RKO (cell line): ENCODE results near the gene GMEB2.
"Not testable (repeated sequence)": the region's sequence is repeated elsewhere in the genome, so short reads cannot be mapped to it uniquely, and the experiment has no call there.

Experiments
- DNase-seq: peaks from one replicate; pipeline ENCODE4 v3.0.0-alpha.2; 2016; ENCODE audit warnings: low spot score

The GMEB2 gene

DNA sequence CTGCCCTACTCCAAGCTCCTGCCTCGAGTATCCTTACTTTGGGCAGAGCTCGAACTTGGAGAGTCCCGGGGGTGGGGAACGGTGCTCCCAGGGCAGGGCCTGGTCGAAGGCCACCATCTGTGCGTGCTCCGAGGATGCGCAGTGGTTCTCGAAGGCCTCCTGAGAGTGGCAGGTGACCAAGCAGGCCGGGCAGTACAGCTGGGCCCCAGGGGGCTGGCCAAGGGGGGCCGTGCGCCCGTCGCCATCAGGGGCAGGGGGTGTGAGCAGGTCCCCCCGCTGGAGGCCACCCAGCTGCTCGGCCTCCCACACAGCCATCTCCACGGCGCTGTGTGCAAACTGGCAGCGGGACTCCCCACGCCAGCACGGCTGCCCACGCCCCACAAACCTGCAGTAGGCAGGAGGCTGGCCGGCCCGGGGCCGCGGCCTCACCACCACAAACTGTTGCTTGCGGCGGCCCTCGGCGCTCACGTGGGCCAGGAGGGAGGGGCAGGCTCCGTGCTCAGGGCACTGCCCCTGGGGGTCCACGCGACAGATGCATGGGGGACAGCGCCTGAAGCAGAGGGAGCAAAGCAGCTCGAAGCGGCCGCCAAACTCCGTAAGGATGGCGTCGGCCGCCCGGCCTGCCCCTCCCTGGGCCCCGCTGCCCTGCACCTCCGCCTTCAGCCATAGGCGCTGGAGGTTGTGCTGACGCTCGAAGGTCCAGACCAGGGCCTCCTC, 54.7 kb downstream of the GMEB2 start:
- DNase-seq: no peak

- not testable (repeated sequence) for DNase-seq
Measured at GRCh38 chr20:63571087-63571478, 55.8 kb downstream of the GMEB2 start.

- DNase-seq: no peak
Measured at GRCh38 chr20:63570281-63571086, 56.4 kb downstream of the GMEB2 start.

DNA sequence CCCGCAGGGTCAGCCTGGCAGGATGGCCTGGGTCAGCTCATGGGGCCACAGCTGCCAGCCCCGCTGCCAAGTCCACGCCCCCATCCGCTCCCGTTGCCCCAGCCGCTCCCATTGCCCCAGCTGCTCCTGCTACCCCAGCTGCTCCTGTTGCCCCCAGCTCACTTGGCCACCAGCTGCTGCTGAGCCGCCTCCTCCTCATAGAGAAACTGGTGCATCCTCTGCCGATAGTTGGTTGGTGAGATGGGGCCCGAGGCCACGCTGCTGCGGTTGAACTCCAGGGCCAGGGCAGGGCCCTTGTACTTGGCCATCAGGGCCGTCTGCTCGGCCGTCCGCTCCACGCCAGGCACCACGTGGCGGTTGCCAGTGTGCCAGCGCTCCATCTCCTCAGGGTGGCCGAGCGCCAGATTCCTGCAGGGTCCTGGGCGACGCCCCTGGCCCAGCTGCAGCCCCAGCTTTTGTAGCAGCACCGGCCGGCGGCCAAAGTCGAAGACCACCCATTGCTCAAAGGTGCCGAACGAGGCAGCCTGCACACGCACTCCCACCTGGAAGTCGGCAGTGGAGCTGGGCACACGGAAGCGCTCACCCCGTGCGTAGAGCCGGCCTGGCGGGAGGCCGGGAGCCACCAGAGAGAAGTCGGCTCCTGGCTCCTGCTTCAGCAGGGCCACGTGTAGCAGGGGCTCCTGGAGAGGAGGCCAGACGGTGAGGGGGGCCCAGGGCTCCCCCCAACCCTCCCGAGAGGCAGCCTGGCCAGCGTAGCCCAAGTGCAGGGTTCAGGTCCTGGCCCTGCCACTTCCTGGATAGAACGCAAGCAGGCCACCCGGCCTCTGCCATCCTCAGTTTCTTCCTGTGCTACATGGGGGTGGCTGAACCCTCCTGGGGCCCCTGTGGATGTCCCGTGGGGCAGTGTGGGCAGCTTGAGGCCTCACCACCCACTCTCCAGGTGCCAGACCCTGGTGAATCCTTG, 57.6 kb downstream of the GMEB2 start:
- DNase-seq: no peak

DNA sequence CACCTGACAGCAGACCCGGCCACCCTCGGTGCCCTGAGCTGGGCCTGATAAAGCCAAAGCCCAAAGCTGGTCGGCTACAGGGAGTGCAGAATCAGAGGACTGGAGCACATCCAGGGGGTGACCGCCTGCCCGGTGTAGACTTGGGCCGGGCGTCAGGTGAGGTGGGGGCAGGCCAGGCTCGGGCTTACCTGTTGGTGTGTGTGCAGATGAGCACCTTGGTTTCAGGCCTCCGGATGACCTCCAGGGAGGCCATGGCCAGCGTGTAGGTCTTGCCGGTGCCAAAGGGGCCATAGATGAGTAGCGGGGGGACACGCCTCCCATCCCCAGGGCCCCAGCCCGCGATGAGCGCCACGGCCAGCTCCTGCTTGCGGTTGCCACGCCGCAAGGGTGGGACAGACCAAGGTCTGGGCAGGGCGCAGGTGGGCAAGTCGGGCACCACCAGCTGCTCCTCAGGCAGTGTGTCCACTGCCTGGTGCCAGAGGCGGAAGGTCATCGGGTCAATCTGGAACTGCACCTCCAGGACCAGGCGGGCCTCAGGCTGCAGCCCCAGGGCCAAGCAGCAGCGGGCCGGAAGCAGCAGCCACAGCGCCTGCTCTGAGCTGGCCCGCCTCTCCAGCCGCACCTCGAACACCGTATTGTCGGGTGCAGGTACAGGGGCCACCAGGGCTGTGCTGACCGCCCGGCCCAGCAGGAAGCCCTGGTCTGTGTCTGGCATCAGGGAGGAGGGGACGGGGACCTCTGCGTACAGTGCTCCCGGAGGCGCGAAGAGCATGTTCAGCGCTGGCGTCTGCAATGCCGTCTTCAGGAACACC, 58.5 kb downstream of the GMEB2 start:
- DNase-seq: no peak

GRCh38 chr20:63567386-63568169, 59.3 kb downstream of the GMEB2 start:
- DNase-seq: no peak

DNA sequence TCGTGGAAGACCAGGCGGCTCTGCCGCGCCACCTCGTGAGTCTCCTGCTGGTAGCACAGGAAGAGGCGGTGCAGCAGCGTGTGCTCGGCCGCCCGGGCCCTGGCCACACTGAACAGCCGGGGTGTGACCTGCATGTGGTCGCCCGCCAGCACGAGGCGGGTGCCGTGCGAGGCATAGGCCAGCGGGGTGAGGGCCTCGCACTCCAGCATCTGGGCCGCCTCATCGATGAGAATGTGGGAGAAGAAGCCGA, 59.8 kb downstream of the GMEB2 start:
- DNase-seq: no peak

- DNase-seq: no peak
Measured at GRCh38 chr20:63566395-63567135, 60.3 kb downstream of the GMEB2 start.

DNA sequence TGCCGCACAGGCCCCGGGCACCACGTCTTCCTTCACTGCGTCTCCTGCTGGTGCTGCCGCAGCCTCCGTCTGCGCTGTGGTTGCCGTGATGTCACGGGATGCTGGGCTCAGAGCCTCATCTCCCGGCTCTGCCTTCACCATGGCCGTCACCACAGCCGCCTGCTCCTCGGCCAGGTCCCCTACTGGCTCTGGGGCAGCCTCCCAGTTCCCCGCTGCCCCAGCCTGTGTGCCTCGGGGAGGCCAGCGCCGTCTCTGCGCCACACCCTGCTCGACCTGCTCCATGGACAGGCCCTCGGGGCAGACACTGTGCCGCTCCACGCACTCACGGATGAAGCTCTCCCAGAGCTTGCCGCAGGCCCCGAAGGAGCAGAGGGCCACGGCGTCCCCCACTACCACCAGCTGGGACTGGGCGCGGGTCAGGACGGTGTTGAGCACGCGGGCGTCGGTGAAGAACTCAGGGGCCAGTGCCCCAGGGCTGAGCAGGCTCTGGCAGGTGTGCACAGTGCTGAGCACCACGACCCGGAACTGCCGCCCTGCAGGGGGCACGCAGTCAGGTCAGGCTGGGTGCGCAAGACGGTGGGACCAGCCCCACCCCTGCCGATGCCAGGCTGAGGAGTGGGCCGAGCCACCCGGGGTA, 61.1 kb downstream of the GMEB2 start:
- DNase-seq: no peak

DNA sequence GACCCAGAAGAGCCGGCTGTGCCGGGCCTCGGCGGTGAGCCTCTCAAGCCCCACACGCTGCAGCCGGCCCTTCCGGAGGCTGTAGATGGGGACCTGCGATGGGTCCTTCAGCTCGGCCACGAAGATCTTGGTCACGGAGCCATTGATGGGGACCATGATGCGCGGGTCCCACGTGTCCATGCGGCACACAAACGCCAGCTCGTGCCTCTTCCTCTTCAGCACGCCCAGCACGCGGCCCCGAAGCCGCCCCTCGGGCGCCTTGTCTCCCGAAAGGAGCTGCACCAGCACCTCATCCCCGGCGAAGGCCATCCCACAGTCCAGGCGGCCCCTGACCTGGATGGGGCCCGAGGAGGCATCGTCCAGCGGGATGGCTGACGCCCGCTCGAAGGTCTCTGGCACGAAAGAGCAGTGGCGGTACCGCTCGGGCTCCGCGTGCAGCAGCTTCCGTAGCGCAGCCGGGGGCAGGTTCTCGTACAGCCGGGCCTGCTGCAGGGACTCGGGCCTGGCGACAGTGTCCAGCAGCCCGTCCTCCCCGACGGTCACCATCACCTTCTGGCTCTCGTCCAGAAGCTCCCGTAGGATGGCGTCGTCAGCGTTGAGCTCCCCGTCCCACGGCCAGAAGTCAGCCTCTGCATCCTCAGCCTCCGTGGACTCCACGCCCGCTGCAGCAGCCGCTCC, 61.7 kb downstream of the GMEB2 start:
- no peak for DNase-seq

- no peak for DNase-seq
Measured at GRCh38 chr20:63564036-63564810, 62.7 kb downstream of the GMEB2 start.

- DNase-seq: no peak
Measured at GRCh38 chr20:63563225-63563935, 63.5 kb downstream of the GMEB2 start.

DNA sequence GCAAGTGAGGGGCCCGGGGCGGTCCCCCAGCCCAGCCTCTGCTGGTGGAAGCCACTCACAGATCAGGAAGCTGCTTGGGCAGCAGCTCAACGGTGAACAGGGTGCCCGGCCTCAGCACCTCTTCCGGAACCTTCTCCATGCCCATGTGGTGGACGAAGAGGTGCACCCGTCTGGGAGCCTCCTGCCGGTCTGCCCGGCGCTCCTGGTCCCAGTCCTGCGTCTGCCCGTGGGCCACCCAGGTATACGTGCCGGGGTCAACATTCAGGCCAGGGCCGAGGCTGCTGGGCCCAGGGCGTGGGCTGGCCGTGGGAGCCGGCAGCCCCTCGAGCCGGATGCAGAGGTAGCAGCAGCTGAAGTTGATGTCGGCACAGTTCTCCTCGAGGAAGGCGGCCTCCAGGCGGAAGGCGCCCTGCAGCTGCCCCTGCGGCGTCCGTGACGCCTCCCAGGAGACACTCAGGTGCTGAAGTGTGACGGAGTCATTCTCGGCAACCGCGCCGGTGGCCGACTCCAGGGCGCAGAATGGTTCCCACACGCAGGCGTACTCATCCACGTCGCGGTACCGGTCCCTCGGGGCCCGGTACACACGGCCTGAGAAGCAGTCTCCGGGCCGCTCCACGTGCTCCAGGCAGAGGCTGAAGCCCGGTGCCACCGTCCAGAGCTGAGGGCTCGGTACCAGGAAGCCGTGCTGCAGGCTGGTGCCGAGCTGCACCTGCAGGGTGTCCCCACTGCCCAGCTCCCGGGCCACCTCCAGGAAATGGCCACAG, 64.3 kb downstream of the GMEB2 start:
- no peak for DNase-seq

DNA sequence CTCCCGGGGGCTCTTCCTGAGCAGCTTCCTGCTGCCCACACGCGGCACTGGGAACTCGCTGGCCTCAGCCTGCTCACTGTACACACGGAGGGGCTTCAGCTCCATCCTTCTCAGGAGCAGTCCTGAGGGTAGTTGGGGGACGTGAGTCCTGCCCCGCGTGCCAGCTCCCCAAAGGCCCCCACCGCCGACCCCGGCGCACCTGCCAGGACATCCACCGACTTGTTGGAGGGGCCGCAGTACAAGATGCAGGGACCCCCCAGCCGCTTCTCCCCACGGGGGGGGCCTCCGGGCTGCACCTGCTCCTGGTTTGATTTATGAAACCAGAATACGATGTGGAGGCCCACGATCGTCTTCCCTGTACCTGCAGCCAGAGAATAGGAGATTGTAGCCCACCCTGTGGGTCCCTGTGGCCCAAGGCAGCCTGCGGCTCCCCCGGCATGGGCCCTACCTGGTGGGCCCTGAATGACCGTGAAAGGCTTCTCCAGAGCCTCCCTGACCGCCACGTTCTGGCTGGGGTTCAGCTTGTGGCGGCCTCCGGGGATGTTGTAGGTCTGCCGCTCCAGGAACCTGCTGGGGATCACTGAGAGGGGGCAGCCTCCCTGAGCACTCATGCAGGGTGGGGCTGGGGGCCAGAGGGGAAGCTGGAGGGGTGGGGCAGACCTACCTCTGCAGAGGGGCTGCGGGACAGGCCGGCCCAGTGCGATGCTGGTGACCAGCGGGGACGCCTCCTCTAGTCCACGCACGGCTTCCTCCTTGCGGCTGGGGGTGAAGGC, 65.1 kb downstream of the GMEB2 start:
- DNase-seq: no peak

GRCh38 chr20:63560856-63561609, 65.9 kb downstream of the GMEB2 start:
- no peak for DNase-seq
